ENCODE data around the gene SMARCC2. TPM values are rescaled to one million over a fixed set of nuclear protein-coding genes. Genes with fewer than 3 reads are reported as not detected.
A peak's percentile ranks its signal among the peaks of the same experiment; 100 is the strongest.
"Not testable (repeated sequence)": the region's sequence is repeated elsewhere in the genome, so short reads cannot be mapped to it uniquely, and the experiment has no call there.

The SMARCC2 gene
- total RNA-seq, 1 donor from 2014 or later: 117 TPM

- DNase-seq: no peak
Observed at GRCh38 chr12:56120158-56120846, 69.0 kb downstream of the SMARCC2 start.

GRCh38 chr12:56119361-56119796 lies 69.9 kb downstream of the SMARCC2 start:
- Histone ChIP-seq H3K4me1 (peaks cover 21% of the 10 kb centered on the region), H3K27me3 (no peaks in the 10 kb centered on the region), H3K9me3 (no peaks in the 10 kb centered on the region), H3K27ac (peak overlapping the region; percentile 97), H3K36me3 (peaks cover 23% of the 10 kb centered on the region), H3K4me3 (peak overlapping the region; percentile 62)
- ATAC-seq (peak; percentile 70), DNase-seq (no peak)
- intact Hi-C loops (cut with DNase I): no loop called here
- peak; percentile 79 for TF ChIP-seq CTCF (IDR thresholded peaks at IDR 0.05)

More at GRCh38 chr12:56120158-56120846, 69.0 kb downstream of the SMARCC2 start:
- intact Hi-C loops (cut with DNase I): loop anchor here (10.0 kb wide), 1 partner anchor 54 kb away; no protein-coding TSS in a partner anchor
- no peak for TF ChIP-seq CTCF (IDR thresholded peaks at IDR 0.05)
- Histone ChIP-seq H3K4me3 (no peak overlapping the region), H3K4me1 (peaks cover 30% of the 10 kb centered on the region), H3K27me3 (no peaks in the 10 kb centered on the region), H3K36me3 (peaks cover 23% of the 10 kb centered on the region), H3K27ac (peak overlapping the region; percentile 74), H3K9me3 (no peaks in the 10 kb centered on the region)
- ATAC-seq: no peak

- H3K4me1 ChIP-seq: peaks cover 19% of the 10 kb centered on the region
Observed at GRCh38 chr12:56118688-56119357, 70.5 kb downstream of the SMARCC2 start.

GRCh38 chr12:56117778-56118687 lies 71.2 kb downstream of the SMARCC2 start, which contains the start of gene ZC3H10:
ZC3H10 (plus strand) TSS chr12:56118266; CDS start chr12:56120563, 2,297 bp downstream.
- no peaks in the 10 kb centered on the region for H3K27me3 ChIP-seq
- peaks cover 32% of the 10 kb centered on the region for H3K36me3 ChIP-seq
- H3K4me1 ChIP-seq: peaks cover 19% of the 10 kb centered on the region
- intact Hi-C loops (cut with DNase I): no loop called here
- no peaks in the 10 kb centered on the region for H3K9me3 ChIP-seq
- ATAC-seq (peak; percentile 92), DNase-seq (peak; percentile 98)
- peak within 1 kb of the TSS; percentile 97 for H3K27ac ChIP-seq
- peak; percentile 57 for TF ChIP-seq CTCF (IDR thresholded peaks at IDR 0.05)
- peak within 1 kb of the TSS; percentile 62 for H3K4me3 ChIP-seq

More at GRCh38 chr12:56118688-56119357, 70.5 kb downstream of the SMARCC2 start:
- H3K9me3 ChIP-seq: no peaks in the 10 kb centered on the region
- ATAC-seq: no peak
- intact Hi-C loops (cut with DNase I): no loop called here
- DNase-seq: no peak
- peak overlapping the region; percentile 97 for H3K27ac ChIP-seq
- H3K36me3 ChIP-seq: peaks cover 24% of the 10 kb centered on the region
- H3K27me3 ChIP-seq: no peaks in the 10 kb centered on the region
- TF ChIP-seq CTCF (IDR thresholded peaks at IDR 0.05): no peak
- peak overlapping the region; percentile 62 for H3K4me3 ChIP-seq

- H3K9me3 ChIP-seq; H3K27me3 ChIP-seq; intact Hi-C loops (cut with DNase I); ATAC-seq; DNase-seq: not testable (repeated sequence)
- Histone ChIP-seq H3K4me3 (peak overlapping the region; percentile 62), H3K4me1 (peaks cover 19% of the 10 kb centered on the region), H3K36me3 (peaks cover 40% of the 10 kb centered on the region), H3K27ac (peak overlapping the region; percentile 97)
Observed at GRCh38 chr12:56117082-56117706, 72.1 kb downstream of the SMARCC2 start.

Measured in upper lobe of right lung (tissue), 1 donor.